H9 (cell line): ENCODE data around the gene ACOXL. TPM values are rescaled to one million over a fixed set of nuclear protein-coding genes. Genes with fewer than 3 reads are reported as not detected.

Experiments
- DNase-seq: peaks from one replicate; pipeline ENCODE4 v3.0.0-alpha.2; 2017
- H2AFZ ChIP-seq: one replicate; pipeline ENCODE4 v1.6.1; 2013; ENCODE audit warnings: mild to moderate bottlenecking, low read length, control low read depth, moderate library complexity
- H2AK5ac ChIP-seq: 2 replicates; pipeline ENCODE4 v1.6.1; 2013; ENCODE audit warnings: low read length, control low read depth, mixed read lengths; ENCODE audit not compliant: insufficient read length
- H2BK120ac ChIP-seq: one replicate; pipeline ENCODE4 v1.6.1; 2013; ENCODE audit warnings: low read depth, mild to moderate bottlenecking, low read length, control low read depth, inconsistent platforms; ENCODE audit not compliant: poor library complexity, severe bottlenecking
- H2BK12ac ChIP-seq: 2 replicates; pipeline ENCODE4 v1.6.1; 2013; ENCODE audit warnings: low read length, control low read depth, mixed read lengths, low read depth; ENCODE audit not compliant: insufficient read length
- H2BK15ac ChIP-seq: 2 replicates; pipeline ENCODE4 v1.6.1; 2013; ENCODE audit warnings: low read depth, low read length, control low read depth
- H2BK20ac ChIP-seq: one replicate; pipeline ENCODE4 v1.6.1; 2013; ENCODE audit warnings: low read depth, mild to moderate bottlenecking, low read length, control low read depth, inconsistent platforms; ENCODE audit not compliant: poor library complexity, severe bottlenecking
- H2BK5ac ChIP-seq: 2 replicates; pipeline ENCODE4 v1.6.1; 2013; ENCODE audit warnings: low read length, control low read depth, mixed read lengths; ENCODE audit not compliant: insufficient read length
- H3K14ac ChIP-seq: 2 replicates; pipeline ENCODE4 v1.6.1; 2013; ENCODE audit warnings: low read length, control low read depth; ENCODE audit not compliant: insufficient read depth
- H3K18ac ChIP-seq: 2 replicates; pipeline ENCODE4 v1.6.1; 2013; ENCODE audit warnings: low read depth, mild to moderate bottlenecking, mixed read lengths, low read length, control low read depth; ENCODE audit not compliant: insufficient read length
- H3K23ac ChIP-seq: 2 replicates; pipeline ENCODE4 v1.6.1; 2013; ENCODE audit warnings: low read length, control low read depth, mixed read lengths, low read depth; ENCODE audit not compliant: insufficient read length
- H3K23me2 ChIP-seq: 2 replicates; pipeline ENCODE4 v1.6.1; 2013; ENCODE audit warnings: low read depth, mild to moderate bottlenecking, mixed read lengths, low read length, control low read depth; ENCODE audit not compliant: insufficient read length, poor library complexity, severe bottlenecking
- H3K27ac ChIP-seq: 2 replicates; pipeline ENCODE4 v1.5.1; 2013; ENCODE audit warnings: low read length, control low read depth, mixed read lengths, low read depth; ENCODE audit not compliant: insufficient read length
- H3K27me3 ChIP-seq: 2 replicates; pipeline ENCODE4 v1.6.1; 2013; ENCODE audit warnings: low read length, control low read depth, inconsistent platforms; ENCODE audit not compliant: insufficient read depth
- H3K4ac ChIP-seq: 2 replicates; pipeline ENCODE4 v1.6.1; 2013; ENCODE audit warnings: low read depth, mild to moderate bottlenecking, control low read depth, inconsistent platforms, low read length, moderate library complexity
- H3K4me1 ChIP-seq: 2 replicates; pipeline ENCODE4 v1.6.1; 2013; ENCODE audit warnings: low read length, control low read depth, inconsistent platforms; ENCODE audit not compliant: insufficient read depth
- H3K4me2 ChIP-seq: 2 replicates; pipeline ENCODE4 v1.6.1; 2013; ENCODE audit warnings: low read length, control low read depth, mixed read lengths; ENCODE audit not compliant: insufficient read length, insufficient read depth
- H3K56ac ChIP-seq: 2 replicates; pipeline ENCODE4 v1.6.1; 2013; ENCODE audit warnings: low read depth, mild to moderate bottlenecking, mixed read lengths, low read length, control low read depth; ENCODE audit not compliant: insufficient read length
- H3K79me1 ChIP-seq: 2 replicates; pipeline ENCODE4 v1.6.1; 2013; ENCODE audit warnings: low read depth, mild to moderate bottlenecking, moderate library complexity, low read length, control low read depth, inconsistent platforms; ENCODE audit not compliant: insufficient read depth, poor library complexity, severe bottlenecking
- H3K79me2 ChIP-seq: 2 replicates; pipeline ENCODE4 v1.6.1; 2013; ENCODE audit warnings: low read length, control low read depth, inconsistent platforms; ENCODE audit not compliant: insufficient read depth
- H3K9ac ChIP-seq: 2 replicates; pipeline ENCODE4 v1.6.1; 2013; ENCODE audit warnings: low read length, control low read depth, mixed read lengths; ENCODE audit not compliant: insufficient read length; ENCODE audit errors: extremely low read depth
- H3K9me3 ChIP-seq: one replicate; pipeline ENCODE4 v1.6.1; 2013; ENCODE audit warnings: low read depth, low read length, inconsistent platforms; ENCODE audit not compliant: control insufficient read depth
- H3T11ph ChIP-seq: one replicate; pipeline ENCODE4 v1.6.1; 2013; ENCODE audit warnings: mild to moderate bottlenecking, low read length, control low read depth, inconsistent platforms
- H4K20me1 ChIP-seq: one replicate; pipeline ENCODE4 v1.6.1; 2013; ENCODE audit not compliant: control insufficient read depth, insufficient read length, insufficient read depth
- H4K5ac ChIP-seq: 2 replicates; pipeline ENCODE4 v1.6.1; 2013; ENCODE audit warnings: low read depth, mild to moderate bottlenecking, mixed read lengths, low read length, control low read depth; ENCODE audit not compliant: insufficient read length
- H4K8ac ChIP-seq: replicated peaks from 2 replicates; pipeline ENCODE4 v1.6.1; 2013; ENCODE audit warnings: low read length, control low read depth, mixed read lengths, low read depth; ENCODE audit not compliant: insufficient read length
- H4K91ac ChIP-seq: 2 replicates; pipeline ENCODE4 v1.6.1; 2013; ENCODE audit warnings: low read depth, mild to moderate bottlenecking, moderate library complexity, mixed read lengths, low read length, control low read depth; ENCODE audit not compliant: insufficient read length
- H3K27ac Mint-ChIP-seq, 3 experiments: 2 replicates in 2 of 3; 3 replicates in 1 of 3; pipeline ENCODE4 v1.8.0; 2020 to 2021; ENCODE audit warnings: mixed read lengths in 3 of 3, mild to moderate bottlenecking in 1 of 3, moderate library complexity in 1 of 3
- H3K27me3 Mint-ChIP-seq: 2 replicates; pipeline ENCODE4 v1.8.0; 2021; ENCODE audit warnings: low read depth, mild to moderate bottlenecking, moderate library complexity, mixed read lengths
- H3K36me3 Mint-ChIP-seq, 3 experiments: 2 replicates in 2 of 3; 3 replicates in 1 of 3; pipeline ENCODE4 v1.8.0; 2020 to 2021; ENCODE audit warnings: low read depth in 3 of 3, mixed read lengths in 3 of 3; ENCODE audit not compliant: insufficient read depth in 1 of 3
- H3K4me1 Mint-ChIP-seq, 2 experiments: 2 replicates each; pipeline ENCODE4 v1.8.0; 2020; ENCODE audit warnings: mixed read lengths in 2 of 2
- H3K4me3 Mint-ChIP-seq, 2 experiments: 2 replicates in 1 of 2; 3 replicates in 1 of 2; pipeline ENCODE4 v1.8.0; 2020 to 2021; ENCODE audit warnings: mild to moderate bottlenecking in 2 of 2, mixed read lengths in 2 of 2, moderate library complexity in 1 of 2
- H3K9me3 Mint-ChIP-seq, 2 experiments: 2 replicates in 1 of 2; 3 replicates in 1 of 2; pipeline ENCODE4 v1.8.0; 2020; ENCODE audit warnings: mild to moderate bottlenecking in 2 of 2, mixed read lengths in 2 of 2, moderate library complexity in 1 of 2
- CTCF ChIP-seq: fragments of 200-600 bp; sonication (generic); conservative IDR thresholded peaks from 3 replicates; pipeline ENCODE4 v1.8.0; 2021; ENCODE audit warnings: antibody characterized with exemption, mild to moderate bottlenecking
- WGBS: extraction: QIAGEN DNeasy Blood & Tissue Kit; methylation state at CpG from one replicate; pipeline ENCODE4 v1.1.7; 2013; ENCODE audit warnings: missing lambda C conversion rate, low lambda C conversion rate, mixed read lengths; ENCODE audit not compliant: insufficient read length; ENCODE audit errors: extremely low coverage; 5-methylcytosine and 5-hydroxymethylcytosine counted together
- total RNA-seq: library from RNA; stranded (reverse); gene quantifications from 2 replicates; pipeline ENCODE4 v1.2.1, GENCODE V29; 2021

ACOXL gene
- total RNA-seq, 1 experiment from 2014 or later: 37.6 TPM

GRCh38 chr2:111135237-111135909 is 403.0 kb downstream of the ACOXL start:
- Histone ChIP-seq H4K8ac (no peak overlapping the region), H3K23me2 (no peaks in the 10 kb centered on the region), H2BK12ac (no peak overlapping the region), H3K4ac (no peak overlapping the region), H3K4me2 (no peak overlapping the region), H3K9me3 (no peaks in the 10 kb centered on the region), H4K5ac (no peak overlapping the region), H3K56ac (no peak overlapping the region), H3K23ac (no peak overlapping the region), H4K20me1 (no peaks in the 10 kb centered on the region), H2BK20ac (no peak overlapping the region), H2BK15ac (no peak overlapping the region), H2BK120ac (no peak overlapping the region), H3K9ac (no peak overlapping the region), H3K27me3 (no peaks in the 10 kb centered on the region), H3K27ac (no peak overlapping the region), H3K79me1 (no peaks in the 10 kb centered on the region), H3K14ac (no peak overlapping the region), H3T11ph (no peak overlapping the region), H2AK5ac (no peak overlapping the region), H2BK5ac (no peak overlapping the region), H3K79me2 (peaks cover 2% of the 10 kb centered on the region; the same call in 1 of the 2 replicates), H3K18ac (no peak overlapping the region), H4K91ac (no peak overlapping the region), H2AFZ (no peak overlapping the region), H3K4me1 (no peaks in the 10 kb centered on the region)
- H3K36me3 Mint-ChIP-seq: peaks cover 23 to 70% (median 46%) of the 10 kb centered on the region in 3 experiments
- peaks cover 11 to 30% of the 10 kb centered on the region in 2 experiments for H3K4me1 Mint-ChIP-seq
- no peaks in the 10 kb centered on the region for H3K9me3 Mint-ChIP-seq
- H3K27ac Mint-ChIP-seq: peak overlapping the region in 1 of 3 experiments; percentile 21; a peak in 1 of 7 replicates
- no CpG with 5 or more reads among the region's 3 CpGs for WGBS
- H3K27me3 Mint-ChIP-seq: no peaks in the 10 kb centered on the region
- H3K4me3 Mint-ChIP-seq: no peak overlapping the region
- DNase-seq: no peak
- no peak for TF ChIP-seq CTCF
